ENCODE results near the gene CCDC17. TPM values are rescaled to one million over a fixed set of nuclear protein-coding genes. Genes with fewer than 3 reads are reported as not detected.
A peak's percentile ranks its signal among the peaks of the same experiment; 100 is the strongest.

The CCDC17 gene
- total and polyA plus RNA-seq, 4 donors, result 0.30 to 6.4 (median 0.73) TPM

DNA sequence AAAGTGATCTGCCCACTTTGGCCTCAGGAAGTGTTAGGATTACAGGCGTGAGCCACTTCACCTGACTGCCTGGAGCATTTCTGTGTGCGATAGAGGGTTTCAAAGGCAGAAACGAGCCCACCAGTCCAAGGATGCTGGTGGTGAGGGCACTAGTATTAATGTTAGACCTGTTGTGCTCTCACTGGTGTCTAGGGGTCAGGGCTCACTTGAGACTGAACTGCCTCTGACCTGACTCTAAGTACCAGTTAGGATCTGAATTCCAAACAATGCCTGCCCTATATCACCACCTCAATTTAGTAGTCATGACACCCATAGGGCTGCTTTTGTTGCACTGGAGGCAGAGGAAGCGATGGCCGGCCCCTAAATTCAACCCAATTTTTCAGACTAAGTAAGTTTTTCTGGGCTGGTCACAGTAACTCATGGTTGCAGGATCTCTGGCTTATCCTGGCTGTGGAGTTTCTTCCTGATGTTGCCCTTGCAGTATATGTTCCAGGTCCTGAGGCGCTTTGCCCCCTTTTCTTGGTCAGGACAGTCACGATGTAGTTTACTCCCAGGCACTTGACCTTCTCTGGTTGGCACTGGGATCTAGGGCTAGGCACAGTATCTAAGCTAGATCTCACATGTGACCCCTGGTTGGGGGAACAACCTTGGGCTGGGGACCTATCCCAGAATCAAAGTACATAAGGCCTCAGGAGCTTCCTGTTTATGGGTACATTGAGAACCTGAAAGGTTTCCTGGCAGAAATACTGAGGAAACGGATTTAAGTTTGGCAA, 4.5 kb downstream of the CCDC17 start:
- Histone ChIP-seq H3K36me3 (ENCODE audit: control insufficient read depth in 4 of 4, insufficient read depth in 3 of 4, low read depth in 1 of 4, low read length in 3 of 4) (peaks cover 5 to 50% (median 35%) of the 10 kb centered on the region in 4 donors), H3K4me1 (ENCODE audit: control insufficient read depth in 4 of 4, insufficient read depth in 4 of 4, low read length in 3 of 4) (peaks cover 0 to 4% (median under 1%) of the 10 kb centered on the region in 4 donors), H3K9me3 (ENCODE audit: control insufficient read depth in 4 of 4, low read length in 3 of 4) (no peaks in the 10 kb centered on the region), H3K27ac (ENCODE audit: low read depth in 1 of 2, low read length in 2 of 2) (no peak overlapping the region), H3K9ac (ENCODE audit: low read depth in 1 of 2, low read length in 2 of 2) (no peak overlapping the region), H3K27me3 (ENCODE audit: control insufficient read depth in 4 of 4, insufficient read depth in 4 of 4, low read length in 3 of 4) (no peaks in the 10 kb centered on the region), H3K4me3 (ENCODE audit: low read depth in 1 of 3, low read length in 3 of 3) (no peak overlapping the region)
- DNase-seq (ENCODE audit: low spot score), result no peak
- peak; percentile 91 for TF ChIP-seq NR2F2 (IDR thresholded peaks at IDR 0.05)
- no peak for TF ChIP-seq GABPA (IDR thresholded peaks at IDR 0.05 in 1 of 2, conservative IDR thresholded peaks at IDR 0.05 in 1 of 2)
- WGBS, result 68% methylated on average over 8 of the region's 8 CpGs

- H3K27ac ChIP-seq (ENCODE audit: low read depth in 1 of 2, low read length in 2 of 2), result no peak overlapping the region
- H3K9ac ChIP-seq (ENCODE audit: low read depth in 1 of 2, low read length in 2 of 2), result no peak overlapping the region
- no peak overlapping the region for H3K4me3 ChIP-seq (ENCODE audit: low read depth in 1 of 3, low read length in 3 of 3)
- WGBS, result 74% methylated on average over 4 of the region's 4 CpGs
- H3K27me3 ChIP-seq (ENCODE audit: control insufficient read depth in 4 of 4, insufficient read depth in 4 of 4, low read length in 3 of 4), result no peaks in the 10 kb centered on the region
- no peaks in the 10 kb centered on the region for H3K9me3 ChIP-seq (ENCODE audit: control insufficient read depth in 4 of 4, low read length in 3 of 4)
- H3K36me3 ChIP-seq (ENCODE audit: control insufficient read depth in 4 of 4, insufficient read depth in 3 of 4, low read depth in 1 of 4, low read length in 3 of 4), result peaks cover 5 to 45% (median 30%) of the 10 kb centered on the region in 4 donors
- H3K4me1 ChIP-seq (ENCODE audit: control insufficient read depth in 4 of 4, insufficient read depth in 4 of 4, low read length in 3 of 4), result peaks cover 0 to 4% (median under 1%) of the 10 kb centered on the region in 4 donors
- no peak for TF ChIP-seq NR2F2 (IDR thresholded peaks at IDR 0.05)
- TF ChIP-seq ZBTB33 (IDR thresholded peaks at IDR 0.05), result no peak
- TF ChIP-seq, protein P1, sequence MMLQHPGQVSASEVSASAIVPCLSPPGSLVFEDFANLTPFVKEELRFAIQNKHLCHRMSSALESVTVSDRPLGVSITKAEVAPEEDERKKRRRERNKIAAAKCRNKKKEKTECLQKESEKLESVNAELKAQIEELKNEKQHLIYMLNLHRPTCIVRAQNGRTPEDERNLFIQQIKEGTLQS (IDR thresholded peaks at IDR 0.05), result no peak
- no peak for TF ChIP-seq SP1 (IDR thresholded peaks at IDR 0.05)
- TF ChIP-seq TAF1 (conservative IDR thresholded peaks at IDR 0.05), result no peak
- no peak for TF ChIP-seq REST (IDR thresholded peaks at IDR 0.05)
- no peak for TF ChIP-seq RXRA (IDR thresholded peaks at IDR 0.05)
- TF ChIP-seq FOXA1 (IDR thresholded peaks at IDR 0.05), result no peak
- TF ChIP-seq YY1 (IDR thresholded peaks at IDR 0.05), result no peak
- no peak for TF ChIP-seq GABPA (IDR thresholded peaks at IDR 0.05 in 1 of 2, conservative IDR thresholded peaks at IDR 0.05 in 1 of 2)
- TF ChIP-seq FOXA2 (IDR thresholded peaks at IDR 0.05), result no peak
- TF ChIP-seq MAX (IDR thresholded peaks at IDR 0.05), result no peak
- TF ChIP-seq HNF4A (conservative IDR thresholded peaks at IDR 0.05), result no peak
- no peak for TF ChIP-seq JUND (IDR thresholded peaks at IDR 0.05)
- no peak for TF ChIP-seq EGR1 (IDR thresholded peaks at IDR 0.05; ENCODE audit: low read depth in 2 of 2)
- TF ChIP-seq HNF4G (IDR thresholded peaks at IDR 0.05), result no peak
- no peak for TF ChIP-seq RAD21 (IDR thresholded peaks at IDR 0.05)
- TF ChIP-seq, protein P2, sequence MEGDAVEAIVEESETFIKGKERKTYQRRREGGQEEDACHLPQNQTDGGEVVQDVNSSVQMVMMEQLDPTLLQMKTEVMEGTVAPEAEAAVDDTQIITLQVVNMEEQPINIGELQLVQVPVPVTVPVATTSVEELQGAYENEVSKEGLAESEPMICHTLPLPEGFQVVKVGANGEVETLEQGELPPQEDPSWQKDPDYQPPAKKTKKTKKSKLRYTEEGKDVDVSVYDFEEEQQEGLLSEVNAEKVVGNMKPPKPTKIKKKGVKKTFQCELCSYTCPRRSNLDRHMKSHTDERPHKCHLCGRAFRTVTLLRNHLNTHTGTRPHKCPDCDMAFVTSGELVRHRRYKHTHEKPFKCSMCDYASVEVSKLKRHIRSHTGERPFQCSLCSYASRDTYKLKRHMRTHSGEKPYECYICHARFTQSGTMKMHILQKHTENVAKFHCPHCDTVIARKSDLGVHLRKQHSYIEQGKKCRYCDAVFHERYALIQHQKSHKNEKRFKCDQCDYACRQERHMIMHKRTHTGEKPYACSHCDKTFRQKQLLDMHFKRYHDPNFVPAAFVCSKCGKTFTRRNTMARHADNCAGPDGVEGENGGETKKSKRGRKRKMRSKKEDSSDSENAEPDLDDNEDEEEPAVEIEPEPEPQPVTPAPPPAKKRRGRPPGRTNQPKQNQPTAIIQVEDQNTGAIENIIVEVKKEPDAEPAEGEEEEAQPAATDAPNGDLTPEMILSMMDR (IDR thresholded peaks at IDR 0.05; ENCODE audit: low read depth, low read length, missing input control), result no peak
- DNase-seq (ENCODE audit: low spot score), result no peak
These were observed 6.2 kb downstream of the CCDC17 start for GRCh38 chr1:45617618-45618017.

Measured in liver (tissue), 9 donors.